ENCODE measurements around the gene MIX23.

Gene MIX23

GRCh38 chr3:122382888-122383666, at the start of gene MIX23:
Gene MIX23, minus strand, starts transcription at chr3:122383231. Its CDS starts 7 bp downstream, at chr3:122383224.
- peaks cover 31% of the 10 kb centered on the region for H3K36me3 Mint-ChIP-seq (ENCODE audit: low read depth)
- H3K27ac Mint-ChIP-seq, result peak within 1 kb of the TSS; percentile 97
- DNase-seq, result peak; percentile 90
- H3K27me3 Mint-ChIP-seq, result no peaks in the 10 kb centered on the region
- H3K4me1 Mint-ChIP-seq, result peaks cover 76% of the 10 kb centered on the region
- no peaks in the 10 kb centered on the region for H3K9me3 Mint-ChIP-seq
- peak; percentile 47 for ATAC-seq
- H3K4me3 Mint-ChIP-seq, result peak within 1 kb of the TSS; percentile 93

GRCh38 chr3:122430371-122430770, 47.3 kb upstream of the MIX23 start:
- no peak overlapping the region for H3K4me3 Mint-ChIP-seq
- no peak for ATAC-seq
- H3K9me3 Mint-ChIP-seq, result peaks cover 4% of the 10 kb centered on the region
- peaks cover 18% of the 10 kb centered on the region for H3K4me1 Mint-ChIP-seq
- DNase-seq, result no peak
- H3K27ac Mint-ChIP-seq, result no peak overlapping the region
- no peaks in the 10 kb centered on the region for H3K27me3 Mint-ChIP-seq
- H3K36me3 Mint-ChIP-seq (ENCODE audit: low read depth), result peaks cover 77% of the 10 kb centered on the region

GRCh38 chr3:122427857-122428471, 44.9 kb upstream of the MIX23 start:
- peaks cover 18% of the 10 kb centered on the region for H3K4me1 Mint-ChIP-seq
- ATAC-seq (peak; percentile 80), DNase-seq (no peak)
- H3K27ac Mint-ChIP-seq, result peak overlapping the region; percentile 71
- H3K27me3 Mint-ChIP-seq, result no peaks in the 10 kb centered on the region
- H3K9me3 Mint-ChIP-seq, result peaks cover 4% of the 10 kb centered on the region
- no peak overlapping the region for H3K4me3 Mint-ChIP-seq
- H3K36me3 Mint-ChIP-seq (ENCODE audit: low read depth), result peaks cover 73% of the 10 kb centered on the region

- Mint-ChIP-seq H3K36me3 (ENCODE audit: low read depth) (peaks cover 39% of the 10 kb centered on the region), H3K4me3 (no peak overlapping the region), H3K9me3 (no peaks in the 10 kb centered on the region), H3K4me1 (peaks cover 14% of the 10 kb centered on the region), H3K27ac (no peak overlapping the region), H3K27me3 (no peaks in the 10 kb centered on the region)
- ATAC-seq, result no peak
- no peak for DNase-seq
These were observed 38.8 kb upstream of the MIX23 start for GRCh38 chr3:122421836-122422235.

DNA sequence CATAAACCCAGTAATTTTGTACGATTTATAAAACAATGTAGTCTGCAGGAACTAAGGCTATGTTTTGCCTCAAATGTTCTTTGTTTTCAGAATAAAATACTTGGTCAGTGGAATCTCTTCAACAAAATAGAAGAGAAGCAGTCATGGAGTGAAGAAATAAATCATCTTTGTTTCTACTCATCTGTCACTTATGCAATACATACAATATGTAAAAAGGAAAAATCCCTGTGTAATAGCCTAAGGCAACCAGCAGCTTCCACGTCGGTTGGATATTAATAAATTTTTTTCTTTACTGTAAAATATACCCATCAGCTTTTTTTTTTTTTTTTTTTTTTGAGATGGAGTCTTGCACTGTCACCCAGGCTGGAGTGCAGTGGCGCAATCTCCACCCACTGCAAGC, 38.1 kb upstream of the MIX23 start:
- DNase-seq (no peak), ATAC-seq (no peak)
- Mint-ChIP-seq H3K27ac (no peak overlapping the region), H3K27me3 (no peaks in the 10 kb centered on the region), H3K4me3 (no peak overlapping the region), H3K9me3 (no peaks in the 10 kb centered on the region), H3K4me1 (peaks cover 21% of the 10 kb centered on the region), H3K36me3 (ENCODE audit: low read depth) (peaks cover 36% of the 10 kb centered on the region)

DNA sequence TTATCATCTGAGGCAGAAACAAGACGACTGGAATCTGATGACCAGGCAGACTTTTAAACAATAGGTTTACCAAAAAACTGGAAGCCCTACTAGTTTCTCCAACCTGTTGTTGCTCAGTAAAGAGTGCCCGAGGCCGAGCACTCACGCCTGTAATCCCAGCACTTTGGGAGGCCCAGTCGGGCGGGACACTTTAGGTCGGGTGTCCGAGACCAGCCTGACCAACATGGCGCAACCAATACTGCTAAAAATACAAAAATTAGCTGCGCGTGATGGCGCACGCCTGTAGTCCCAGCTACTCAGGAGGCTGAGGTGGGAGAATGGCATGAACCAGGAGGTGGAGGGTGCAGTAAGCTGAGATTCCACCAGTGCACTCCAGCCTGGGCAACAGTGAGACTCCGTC, 33.9 kb upstream of the MIX23 start:
- Mint-ChIP-seq H3K9me3 (no peaks in the 10 kb centered on the region), H3K4me1 (peaks cover 58% of the 10 kb centered on the region), H3K27ac (peak overlapping the region; percentile 99), H3K36me3 (ENCODE audit: low read depth) (peaks cover 39% of the 10 kb centered on the region), H3K4me3 (peak overlapping the region; percentile 99), H3K27me3 (peaks cover 2% of the 10 kb centered on the region)
- DNase-seq (no peak), ATAC-seq (no peak)

DNA sequence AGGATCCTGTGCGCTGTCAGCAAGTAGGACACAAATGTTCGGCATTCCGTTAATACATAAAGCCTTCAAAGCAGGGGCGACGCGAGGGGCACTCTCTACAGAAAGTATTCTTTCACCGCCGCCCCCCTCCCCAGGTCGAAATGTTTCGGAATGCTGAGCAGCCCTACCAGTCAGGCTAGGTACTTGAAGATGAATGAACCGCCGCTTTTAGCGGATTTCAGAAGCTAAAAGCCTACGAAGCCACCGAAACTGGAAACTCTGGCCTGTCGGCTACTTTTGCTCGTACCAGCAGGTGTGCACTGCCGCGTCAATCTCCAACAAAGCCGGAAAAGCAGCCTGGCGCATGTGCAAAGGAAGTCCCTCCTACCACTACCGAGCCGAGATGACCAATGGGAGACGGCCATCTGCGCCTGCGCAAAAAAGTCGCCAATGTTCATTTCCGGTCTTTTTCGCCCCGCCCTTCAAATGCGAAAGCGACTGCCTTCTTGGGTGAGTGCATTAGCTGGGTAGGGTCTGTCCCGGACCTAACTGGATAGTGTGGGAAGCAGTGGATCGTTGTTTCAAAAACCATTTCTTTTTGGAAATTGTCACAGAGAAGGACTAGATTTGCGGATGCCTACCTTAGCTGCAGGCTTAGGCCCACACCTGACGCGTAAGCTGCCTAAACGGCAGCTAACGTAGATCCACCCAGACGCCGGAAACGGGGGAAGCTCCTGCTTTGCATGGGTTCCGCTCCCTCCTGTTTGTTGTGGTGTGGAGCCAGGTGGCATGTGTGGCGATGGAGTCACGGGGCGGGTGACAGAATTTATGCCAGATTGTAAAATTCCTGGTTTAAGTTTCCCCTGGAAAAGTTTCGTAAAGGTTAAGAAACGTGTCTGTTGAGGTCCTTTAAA, 33.0 kb upstream of the MIX23 start, which contains the start of gene WDR5B:
WDR5B (minus strand) TSS at position 301 of the 893 bp plus-strand sequence. CDS start 534 bp downstream, outside the sequence.
- peaks cover 37% of the 10 kb centered on the region for H3K36me3 Mint-ChIP-seq (ENCODE audit: low read depth)
- H3K27me3 Mint-ChIP-seq, result peaks cover 2% of the 10 kb centered on the region
- peaks cover 60% of the 10 kb centered on the region for H3K4me1 Mint-ChIP-seq

GRCh38 chr3:122415104-122415744, 32.2 kb upstream of the MIX23 start:
- Mint-ChIP-seq H3K9me3 (no peaks in the 10 kb centered on the region), H3K27ac (peak overlapping the region; percentile 99), H3K4me3 (peak overlapping the region; percentile 99), H3K27me3 (peaks cover 2% of the 10 kb centered on the region), H3K4me1 (peaks cover 64% of the 10 kb centered on the region), H3K36me3 (ENCODE audit: low read depth) (peaks cover 42% of the 10 kb centered on the region)
- DNase-seq (peak; percentile 42), ATAC-seq (peak; percentile 67)

More for the DNA sequence above, 33.0 kb upstream of the MIX23 start, which contains the start of gene WDR5B:
- H3K4me3 Mint-ChIP-seq, result peak within 1 kb of the TSS; percentile 99
- no peaks in the 10 kb centered on the region for H3K9me3 Mint-ChIP-seq
- peak within 1 kb of the TSS; percentile 99 for H3K27ac Mint-ChIP-seq
- peak; percentile 89 for ATAC-seq
- peak; percentile 99 for DNase-seq

- Mint-ChIP-seq H3K27me3 (peaks cover 2% of the 10 kb centered on the region), H3K4me1 (peaks cover 71% of the 10 kb centered on the region), H3K36me3 (ENCODE audit: low read depth) (peaks cover 48% of the 10 kb centered on the region)
These were observed 31.4 kb upstream of the MIX23 start for GRCh38 chr3:122414391-122414790.

DNA sequence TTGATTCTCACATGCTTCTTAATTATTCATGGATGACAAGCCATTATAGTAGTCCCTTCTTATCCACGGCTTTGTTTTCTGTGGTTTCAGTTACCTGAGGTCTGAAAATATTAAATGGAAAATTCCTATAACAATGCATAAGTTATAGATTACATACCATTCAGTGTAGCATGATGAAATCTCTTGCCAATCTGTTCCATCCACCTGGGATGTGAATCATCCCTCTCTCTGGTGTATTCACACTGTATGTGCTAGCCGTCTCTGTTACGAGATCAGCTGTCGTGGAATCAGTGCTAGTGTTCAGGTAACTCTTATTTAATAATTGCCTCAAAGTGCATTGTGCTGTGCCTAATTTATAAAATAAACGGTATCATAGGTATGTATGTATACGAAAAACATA, 27.6 kb upstream of the MIX23 start:
- H3K27me3 Mint-ChIP-seq, result no peaks in the 10 kb centered on the region
- no peaks in the 10 kb centered on the region for H3K9me3 Mint-ChIP-seq
- H3K27ac Mint-ChIP-seq, result peak overlapping the region; percentile 82
- peaks cover 73% of the 10 kb centered on the region for H3K4me1 Mint-ChIP-seq
- H3K36me3 Mint-ChIP-seq (ENCODE audit: low read depth), result peaks cover 65% of the 10 kb centered on the region
- ATAC-seq (peak; percentile 78), DNase-seq (no peak)
- H3K4me3 Mint-ChIP-seq, result no peak overlapping the region

More at GRCh38 chr3:122414391-122414790, 31.4 kb upstream of the MIX23 start:
- ATAC-seq, result no peak
- Mint-ChIP-seq H3K27ac (peak overlapping the region; percentile 99), H3K9me3 (no peaks in the 10 kb centered on the region), H3K4me3 (peak overlapping the region; percentile 99)
- DNase-seq, result no peak

DNA sequence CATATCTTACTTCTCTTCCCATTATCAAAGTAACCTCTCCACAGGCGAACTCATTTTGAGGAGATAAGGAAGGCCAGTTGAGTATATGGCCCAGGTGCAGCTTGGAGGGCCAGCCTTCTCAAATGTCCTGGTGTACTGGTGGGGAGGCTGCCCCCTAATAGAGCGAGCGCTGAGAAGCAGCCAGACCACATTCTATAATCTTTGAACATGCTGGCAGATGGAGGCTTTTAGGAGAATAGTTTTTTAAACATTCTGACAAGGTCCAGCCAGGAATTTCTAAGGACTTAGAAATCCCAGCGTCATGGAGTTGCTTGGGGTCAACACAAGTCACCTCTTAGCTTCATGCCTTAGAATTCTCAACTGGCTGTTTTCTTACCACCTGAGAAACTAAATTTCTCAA, 27.1 kb upstream of the MIX23 start:
- DNase-seq (no peak), ATAC-seq (no peak)
- peak overlapping the region; percentile 82 for H3K27ac Mint-ChIP-seq
- no peaks in the 10 kb centered on the region for H3K27me3 Mint-ChIP-seq
- H3K4me1 Mint-ChIP-seq, result peaks cover 71% of the 10 kb centered on the region
- H3K4me3 Mint-ChIP-seq, result no peak overlapping the region
- peaks cover 61% of the 10 kb centered on the region for H3K36me3 Mint-ChIP-seq (ENCODE audit: low read depth)
- no peaks in the 10 kb centered on the region for H3K9me3 Mint-ChIP-seq

GRCh38 chr3:122409446-122409845, 26.4 kb upstream of the MIX23 start:
- peaks cover 65% of the 10 kb centered on the region for H3K4me1 Mint-ChIP-seq
- no peak for ATAC-seq
- H3K36me3 Mint-ChIP-seq (ENCODE audit: low read depth), result peaks cover 56% of the 10 kb centered on the region
- no peaks in the 10 kb centered on the region for H3K9me3 Mint-ChIP-seq
- no peak for DNase-seq
- H3K27me3 Mint-ChIP-seq, result no peaks in the 10 kb centered on the region
- no peak overlapping the region for H3K4me3 Mint-ChIP-seq
- peak overlapping the region; percentile 56 for H3K27ac Mint-ChIP-seq

DNA sequence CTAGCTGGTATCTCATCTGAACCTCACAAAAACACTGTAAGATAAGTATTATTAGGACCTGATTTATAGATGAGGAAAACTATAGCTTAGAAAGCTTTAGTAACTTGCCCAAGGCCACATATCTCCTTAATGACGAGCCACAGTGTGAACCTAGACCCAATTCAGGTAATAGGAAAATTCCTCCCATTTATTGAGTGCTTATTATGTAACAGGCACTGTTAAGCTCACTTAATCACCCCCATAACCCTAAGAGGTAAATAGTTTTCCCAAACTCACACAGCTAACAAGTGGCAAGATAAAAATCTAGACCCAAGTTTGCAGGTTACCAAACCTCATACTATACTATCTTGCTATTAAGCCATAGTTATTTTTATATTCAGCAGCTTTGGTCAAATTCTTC, 24.9 kb upstream of the MIX23 start:
- Mint-ChIP-seq H3K27me3 (no peaks in the 10 kb centered on the region), H3K27ac (no peak overlapping the region), H3K4me3 (no peak overlapping the region), H3K9me3 (no peaks in the 10 kb centered on the region), H3K36me3 (ENCODE audit: low read depth) (peaks cover 57% of the 10 kb centered on the region), H3K4me1 (peaks cover 50% of the 10 kb centered on the region)
- DNase-seq, result no peak
- no peak for ATAC-seq

GRCh38 chr3:122406198-122406597, 23.2 kb upstream of the MIX23 start:
- Mint-ChIP-seq H3K4me3 (no peak overlapping the region), H3K4me1 (peaks cover 39% of the 10 kb centered on the region), H3K36me3 (ENCODE audit: low read depth) (peaks cover 50% of the 10 kb centered on the region), H3K27me3 (no peaks in the 10 kb centered on the region), H3K27ac (peak overlapping the region; percentile 83), H3K9me3 (no peaks in the 10 kb centered on the region)
- DNase-seq, result peak; percentile 13
- peak; percentile 70 for ATAC-seq
